Mucosa of descending colon (tissue), 3 donors: Measurements from ENCODE around the gene BCL2. TPM values are rescaled to one million over a fixed set of nuclear protein-coding genes. Genes with fewer than 3 reads are reported as not detected.

Experiments used
- ATAC-seq: fragments of 200-7000 bp; cut with Tn5 transposase; one replicate; pipeline ENCODE4 v1.9.1; 2020; ENCODE audit warnings: mild to moderate bottlenecking, moderate library complexity
- DNase-seq, 3 donors: peaks; one replicate each; pipeline ENCODE4 v3.0.0-alpha.2; 2020
- H3K36me3 ChIP-seq: fragments of 200-600 bp; one replicate; pipeline ENCODE4 v1.8.0; 2021; ENCODE audit warnings: low read depth, mild to moderate bottlenecking
- H3K4me1 ChIP-seq: fragments of 200-600 bp; one replicate; pipeline ENCODE4 v1.8.0; 2021; ENCODE audit warnings: low read depth, mild to moderate bottlenecking
- H3K4me3 ChIP-seq: fragments of 200-600 bp; one replicate; pipeline ENCODE4 v1.8.0; 2021; ENCODE audit warnings: mild to moderate bottlenecking
- H3K9me3 ChIP-seq: fragments of 200-600 bp; one replicate; pipeline ENCODE4 v1.8.0; 2021; ENCODE audit warnings: mild to moderate bottlenecking
- CTCF ChIP-seq: fragments of 200-600 bp; IDR thresholded peaks from one replicate; pipeline ENCODE4 v1.8.0; 2022; ENCODE audit warnings: antibody characterized with exemption, mild to moderate bottlenecking
- intact Hi-C, 2 donors: fragments of 100-400 bp; cut with DNase I in 1 of 2; cut with micrococcal nuclease in 1 of 2; formaldehyde crosslinking; loops; one replicate each; pipeline versions ENCODE4 v1.11.0 to v1.11.1; 2022; cut with DNase I, micrococcal nuclease
- total RNA-seq, 3 donors: library from RNA; stranded (reverse); fragmentation: NEBNext Ultra II Directional in 2 of 3; extraction: Animal tissue kit (Norgen Biotek cat#: 25700) in 2 of 3; gene quantifications; one replicate each; pipeline versions ENCODE4 v1.2.1 to v1.2.4, GENCODE V29; 2021 to 2023
- donor health status: DM: no; HTN: no; CAD: no; lungs with moderate emphysema.
- donor health status: DM: no; HTN: no; CAD: no.
- donor health status: DM: no; HTN: yes; CAD: no.

The BCL2 gene
- total RNA-seq, 3 donors from 2014 or later, result 17.7 to 25.7 (median 20.5) TPM

GRCh38 chr18:63154350-63155152, 165.0 kb downstream of the BCL2 start:
- TF ChIP-seq CTCF, result no peak
- peaks cover 30% of the 10 kb centered on the region for H3K4me1 ChIP-seq

GRCh38 chr18:63152791-63153190, 166.8 kb downstream of the BCL2 start:
- DNase-seq (no peak), ATAC-seq (no peak)
- H3K9me3 ChIP-seq, result no peaks in the 10 kb centered on the region
- intact Hi-C loops, result no loop called here
- H3K36me3 ChIP-seq, result no peaks in the 10 kb centered on the region
- H3K4me1 ChIP-seq, result peaks cover 30% of the 10 kb centered on the region
- no peak for TF ChIP-seq CTCF
- H3K4me3 ChIP-seq, result no peak overlapping the region

More at GRCh38 chr18:63154350-63155152, 165.0 kb downstream of the BCL2 start:
- Histone ChIP-seq H3K36me3 (no peaks in the 10 kb centered on the region), H3K9me3 (no peaks in the 10 kb centered on the region), H3K4me3 (no peak overlapping the region)
- ATAC-seq (no peak), DNase-seq (no peak)
- intact Hi-C loops, result no loop called here

GRCh38 chr18:63152096-63152495, 167.5 kb downstream of the BCL2 start:
- no peaks in the 10 kb centered on the region for H3K36me3 ChIP-seq
- no peak for DNase-seq
- no peaks in the 10 kb centered on the region for H3K9me3 ChIP-seq
- intact Hi-C loops, result no loop called here
- H3K4me3 ChIP-seq, result no peak overlapping the region
- no peak for TF ChIP-seq CTCF
- peaks cover 24% of the 10 kb centered on the region for H3K4me1 ChIP-seq
- no peak for ATAC-seq

- Histone ChIP-seq H3K4me1 (peaks cover 18% of the 10 kb centered on the region), H3K9me3 (no peaks in the 10 kb centered on the region), H3K4me3 (no peak overlapping the region), H3K36me3 (no peaks in the 10 kb centered on the region)
- ATAC-seq (no peak), DNase-seq (no peak)
- intact Hi-C loops, result no loop called here
- no peak for TF ChIP-seq CTCF
These were observed 168.0 kb downstream of the BCL2 start for GRCh38 chr18:63151539-63151938.

GRCh38 chr18:63150942-63151421, 168.6 kb downstream of the BCL2 start:
- H3K4me3 ChIP-seq, result no peak overlapping the region
- no peaks in the 10 kb centered on the region for H3K36me3 ChIP-seq
- no peak for ATAC-seq
- peaks cover 12% of the 10 kb centered on the region for H3K4me1 ChIP-seq
- DNase-seq, result no peak
- no peak for TF ChIP-seq CTCF
- H3K9me3 ChIP-seq, result no peaks in the 10 kb centered on the region
- intact Hi-C loops, result no loop called here
